Type B pancreatic cell (in vitro differentiated cells): ENCODE measurements around the gene CFAP73. TPM values are rescaled to one million over a fixed set of nuclear protein-coding genes. Genes with fewer than 3 reads are reported as not detected.
A peak's percentile ranks its signal among the peaks of the same experiment; 100 is the strongest.

Experiments used
- DNase-seq: peaks from one replicate; pipeline ENCODE4 v3.0.0; 2021; ENCODE audit warnings: mixed read lengths; ENCODE audit not compliant: unreplicated experiment; ENCODE audit errors: extremely low spot score
- H3K27ac Mint-ChIP-seq: 2 replicates; pipeline ENCODE4 v1.8.0; 2021; ENCODE audit warnings: mild to moderate bottlenecking, mixed read lengths
- H3K27me3 Mint-ChIP-seq: 2 replicates; pipeline ENCODE4 v1.8.0; 2021; ENCODE audit warnings: mixed read lengths
- H3K36me3 Mint-ChIP-seq: 2 replicates; pipeline ENCODE4 v1.8.0; 2021; ENCODE audit warnings: mixed read lengths
- H3K4me1 Mint-ChIP-seq: one replicate; pipeline ENCODE4 v1.8.0; 2021; ENCODE audit warnings: mixed read lengths; ENCODE audit not compliant: unreplicated experiment
- H3K4me3 Mint-ChIP-seq: 2 replicates; pipeline ENCODE4 v1.8.0; 2021; ENCODE audit warnings: mild to moderate bottlenecking, mixed read lengths
- H3K9me3 Mint-ChIP-seq: 2 replicates; pipeline ENCODE4 v1.8.0; 2021; ENCODE audit warnings: mixed read lengths
- total RNA-seq: library from RNA; stranded (reverse); gene quantifications from 2 replicates; pipeline ENCODE4 v1.2.1, GENCODE V29; 2021; ENCODE audit warnings: low replicate concordance
- TF ChIP-seq, protein P1 (sequence below): fragments of 200-600 bp; sonication (generic); conservative IDR thresholded peaks from 2 replicates; pipeline ENCODE4 v1.5.0; 2021; ENCODE audit warnings: antibody characterized with exemption, mild to moderate bottlenecking

The CFAP73 gene
- total RNA-seq, 1 donor from 2014 or later = 0.27 TPM

DNA sequence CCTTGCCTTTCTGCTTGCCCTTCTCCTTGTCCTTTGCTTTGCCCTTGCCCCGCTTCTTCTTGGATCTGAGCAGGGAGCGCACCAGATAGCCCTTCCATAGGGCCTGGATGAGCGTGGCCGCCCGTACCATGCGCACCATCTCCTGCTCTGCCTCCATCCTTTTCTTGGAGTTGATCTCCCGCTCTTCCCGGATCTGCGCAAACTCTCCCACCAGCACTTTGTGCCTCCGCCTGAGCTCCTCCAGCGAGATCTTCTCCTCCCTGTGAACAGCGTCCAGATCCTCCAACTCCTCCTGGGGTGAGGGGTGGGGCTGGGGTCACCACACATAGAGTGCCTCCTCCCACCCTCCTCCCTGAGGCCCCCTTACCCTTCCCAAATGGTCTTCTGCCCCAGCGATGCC lies 46.1 kb downstream of the CFAP73 start:
- H3K4me3 Mint-ChIP-seq = no peak overlapping the region
- peaks cover 18% of the 10 kb centered on the region for H3K4me1 Mint-ChIP-seq

DNA sequence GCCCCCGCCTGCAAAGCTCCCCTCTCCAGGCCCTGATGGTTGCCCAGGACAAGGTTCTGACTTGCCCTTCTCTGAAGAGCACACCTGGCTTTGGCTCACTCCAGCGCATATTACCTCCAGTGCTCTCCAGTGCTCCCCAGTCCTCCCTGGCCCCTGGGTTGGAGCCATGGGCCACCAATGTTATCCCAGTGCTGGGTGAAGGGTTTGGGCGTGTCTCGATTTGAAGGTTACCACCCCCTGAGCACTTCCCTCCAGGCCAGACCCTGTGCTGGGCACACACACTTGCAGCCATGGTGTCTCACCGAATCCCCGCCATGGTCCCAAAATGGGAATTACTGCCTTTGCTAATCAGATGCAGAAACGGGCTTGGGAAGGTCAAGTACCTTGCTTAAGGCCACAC lies 47.1 kb downstream of the CFAP73 start:
- H3K4me3 Mint-ChIP-seq = no peak overlapping the region
- H3K9me3 Mint-ChIP-seq = no peaks in the 10 kb centered on the region
- H3K27ac Mint-ChIP-seq = no peak overlapping the region
- H3K36me3 Mint-ChIP-seq = peaks cover 5% of the 10 kb centered on the region
- DNase-seq = no peak
- no peaks in the 10 kb centered on the region for H3K27me3 Mint-ChIP-seq
- TF ChIP-seq, protein P1, sequence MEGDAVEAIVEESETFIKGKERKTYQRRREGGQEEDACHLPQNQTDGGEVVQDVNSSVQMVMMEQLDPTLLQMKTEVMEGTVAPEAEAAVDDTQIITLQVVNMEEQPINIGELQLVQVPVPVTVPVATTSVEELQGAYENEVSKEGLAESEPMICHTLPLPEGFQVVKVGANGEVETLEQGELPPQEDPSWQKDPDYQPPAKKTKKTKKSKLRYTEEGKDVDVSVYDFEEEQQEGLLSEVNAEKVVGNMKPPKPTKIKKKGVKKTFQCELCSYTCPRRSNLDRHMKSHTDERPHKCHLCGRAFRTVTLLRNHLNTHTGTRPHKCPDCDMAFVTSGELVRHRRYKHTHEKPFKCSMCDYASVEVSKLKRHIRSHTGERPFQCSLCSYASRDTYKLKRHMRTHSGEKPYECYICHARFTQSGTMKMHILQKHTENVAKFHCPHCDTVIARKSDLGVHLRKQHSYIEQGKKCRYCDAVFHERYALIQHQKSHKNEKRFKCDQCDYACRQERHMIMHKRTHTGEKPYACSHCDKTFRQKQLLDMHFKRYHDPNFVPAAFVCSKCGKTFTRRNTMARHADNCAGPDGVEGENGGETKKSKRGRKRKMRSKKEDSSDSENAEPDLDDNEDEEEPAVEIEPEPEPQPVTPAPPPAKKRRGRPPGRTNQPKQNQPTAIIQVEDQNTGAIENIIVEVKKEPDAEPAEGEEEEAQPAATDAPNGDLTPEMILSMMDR = no peak
- peaks cover 14% of the 10 kb centered on the region for H3K4me1 Mint-ChIP-seq

More for the DNA sequence above, 46.1 kb downstream of the CFAP73 start:
- TF ChIP-seq, protein P1 = no peak
- peaks cover 8% of the 10 kb centered on the region for H3K36me3 Mint-ChIP-seq
- no peaks in the 10 kb centered on the region for H3K9me3 Mint-ChIP-seq
- no peaks in the 10 kb centered on the region for H3K27me3 Mint-ChIP-seq
- peak overlapping the region; percentile 83 for H3K27ac Mint-ChIP-seq
- DNase-seq = no peak

GRCh38 chr12:113196990-113197389 lies 47.5 kb downstream of the CFAP73 start:
- no peaks in the 10 kb centered on the region for H3K27me3 Mint-ChIP-seq
- H3K4me3 Mint-ChIP-seq = no peak overlapping the region
- H3K4me1 Mint-ChIP-seq = peaks cover 14% of the 10 kb centered on the region
- H3K36me3 Mint-ChIP-seq = peaks cover 5% of the 10 kb centered on the region
- H3K9me3 Mint-ChIP-seq = no peaks in the 10 kb centered on the region
- TF ChIP-seq, protein P1 = peak; percentile 75
- no peak for DNase-seq
- H3K27ac Mint-ChIP-seq = no peak overlapping the region

- H3K36me3 Mint-ChIP-seq = peaks cover 5% of the 10 kb centered on the region
- no peak overlapping the region for H3K4me3 Mint-ChIP-seq
- no peak overlapping the region for H3K27ac Mint-ChIP-seq
- DNase-seq = no peak
- H3K9me3 Mint-ChIP-seq = no peaks in the 10 kb centered on the region
- no peaks in the 10 kb centered on the region for H3K27me3 Mint-ChIP-seq
- peaks cover 14% of the 10 kb centered on the region for H3K4me1 Mint-ChIP-seq
- TF ChIP-seq, protein P1 = no peak
Measured at GRCh38 chr12:113197518-113198077, 48.1 kb downstream of the CFAP73 start.

- peaks cover 14% of the 10 kb centered on the region for H3K4me1 Mint-ChIP-seq
- TF ChIP-seq, protein P1 = no peak
- DNase-seq = no peak
- H3K36me3 Mint-ChIP-seq = peaks cover 5% of the 10 kb centered on the region
- peak overlapping the region; percentile 5 for H3K27ac Mint-ChIP-seq
- H3K4me3 Mint-ChIP-seq = no peak overlapping the region
- no peaks in the 10 kb centered on the region for H3K27me3 Mint-ChIP-seq
- no peaks in the 10 kb centered on the region for H3K9me3 Mint-ChIP-seq
Measured at GRCh38 chr12:113198296-113198695, 48.8 kb downstream of the CFAP73 start.
